Uterus (tissue), 4 donors: Measurements from ENCODE around the gene CENPU. TPM values are rescaled to one million over a fixed set of nuclear protein-coding genes. Genes with fewer than 3 reads are reported as not detected.

ENCODE experiments used
- DNase-seq, 2 donors: peaks; one replicate each; pipeline ENCODE4 v3.0.0-alpha.2; 2019 to 2020
- H3K27ac ChIP-seq, 2 donors: fragments of 200-600 bp; sonication (generic); 1 replicate in 1 of 2; 2 replicates in 1 of 2; pipeline ENCODE4 v1.5.1; 2016 to 2018
- H3K27me3 ChIP-seq, 2 donors: fragments of 200-600 bp; sonication (generic); one replicate each; pipeline ENCODE4 v1.5.1; 2018 to 2019; ENCODE audit warnings: control low read depth in 1 of 2
- H3K36me3 ChIP-seq, 2 donors: fragments of 200-600 bp; sonication (generic); one replicate each; pipeline ENCODE4 v1.5.1; 2019; ENCODE audit warnings: control low read depth in 1 of 2
- H3K4me1 ChIP-seq, 2 donors: fragments of 200-600 bp; sonication (generic); one replicate each; pipeline ENCODE4 v1.5.1; 2018 to 2019; ENCODE audit warnings: control low read depth in 1 of 2
- H3K4me3 ChIP-seq, 2 donors: fragments of 200-600 bp; sonication (generic); 1 replicate in 1 of 2; 2 replicates in 1 of 2; pipeline ENCODE4 v1.5.1; 2018 to 2019; ENCODE audit warnings: mild to moderate bottlenecking in 1 of 2
- H3K9me3 ChIP-seq, 2 donors: fragments of 200-600 bp; sonication (generic); one replicate each; pipeline ENCODE4 v1.5.1; 2019; ENCODE audit warnings: control low read depth in 1 of 2
- CTCF ChIP-seq, 4 experiments: fragments of 200-600 bp in 2 of 4; fragments of 450-650 bp in 2 of 4; sonication (generic) in 2 of 4; IDR thresholded peaks; one replicate each; pipeline ENCODE4 v1.5.1; 2016 to 2019; ENCODE audit warnings: antibody characterized with exemption in 4 of 4, mild to moderate bottlenecking in 2 of 4, moderate library complexity in 1 of 4
- POLR2A ChIP-seq, 2 donors: fragments of 450-650 bp; IDR thresholded peaks; one replicate each; pipeline ENCODE4 v1.6.1; 2016; ENCODE audit warnings: antibody characterized with exemption in 2 of 2, mild to moderate bottlenecking in 1 of 2, moderate library complexity in 1 of 2
- intact Hi-C: fragments of 100-400 bp; cut with DNase I; formaldehyde crosslinking; loops from one replicate; pipeline ENCODE4 v1.15.1; 2023; ENCODE audit warnings: low total_unique reads
- total RNA-seq, 4 donors: library from RNA; depleted of rRNA in 3 of 4; stranded (reverse); fragments of >200 nt in 3 of 4; gene quantifications; one replicate each; pipeline versions ENCODE4 v1.1.0 to v1.2.4, GENCODE V29; 2014 to 2023
- donor health status: DM: yes; HTN: yes; CAD: no.

Gene CENPU
- total RNA-seq, 4 donors from 2014 or later, result 1.9 to 30.5 TPM; not detected in 2

GRCh38 chr4:184712322-184712721 is 21.6 kb downstream of the CENPU start:
- intact Hi-C loops, result no loop called here
- H3K36me3 ChIP-seq, result no peaks in the 10 kb centered on the region
- TF ChIP-seq CTCF (IDR thresholded peaks at IDR 0.05), result no peak
- no peak for TF ChIP-seq POLR2A (IDR thresholded peaks at IDR 0.05)

GRCh38 chr4:184706453-184706852 is 27.4 kb downstream of the CENPU start:
- Histone ChIP-seq H3K27me3 (no peaks in the 10 kb centered on the region), H3K4me1 (no peaks in the 10 kb centered on the region), H3K9me3 (no peaks in the 10 kb centered on the region), H3K4me3 (no peak overlapping the region), H3K27ac (no peak overlapping the region), H3K36me3 (no peaks in the 10 kb centered on the region)
- intact Hi-C loops, result no loop called here
- DNase-seq, result no peak
- no peak for TF ChIP-seq POLR2A (IDR thresholded peaks at IDR 0.05)
- TF ChIP-seq CTCF (IDR thresholded peaks at IDR 0.05), result no peak

More at GRCh38 chr4:184712322-184712721, 21.6 kb downstream of the CENPU start:
- no peaks in the 10 kb centered on the region for H3K27me3 ChIP-seq
- no peaks in the 10 kb centered on the region for H3K9me3 ChIP-seq
- no peak overlapping the region for H3K27ac ChIP-seq
- H3K4me3 ChIP-seq, result no peak overlapping the region
- no peak for DNase-seq
- H3K4me1 ChIP-seq, result no peaks in the 10 kb centered on the region

GRCh38 chr4:184705692-184706091 is 28.2 kb downstream of the CENPU start:
- Histone ChIP-seq H3K27ac (no peak overlapping the region), H3K4me3 (no peak overlapping the region), H3K4me1 (no peaks in the 10 kb centered on the region), H3K36me3 (no peaks in the 10 kb centered on the region), H3K9me3 (no peaks in the 10 kb centered on the region), H3K27me3 (no peaks in the 10 kb centered on the region)
- intact Hi-C loops, result no loop called here
- DNase-seq, result no peak
- TF ChIP-seq CTCF (IDR thresholded peaks at IDR 0.05), result no peak
- TF ChIP-seq POLR2A (IDR thresholded peaks at IDR 0.05), result no peak

GRCh38 chr4:184702114-184702513 is 31.8 kb downstream of the CENPU start:
- no peak for DNase-seq
- TF ChIP-seq CTCF (IDR thresholded peaks at IDR 0.05) (no peak), POLR2A (IDR thresholded peaks at IDR 0.05) (no peak)
- intact Hi-C loops, result no loop called here
- no peak overlapping the region for H3K4me3 ChIP-seq
- no peaks in the 10 kb centered on the region for H3K36me3 ChIP-seq
- no peaks in the 10 kb centered on the region for H3K9me3 ChIP-seq
- H3K4me1 ChIP-seq, result no peaks in the 10 kb centered on the region
- no peak overlapping the region for H3K27ac ChIP-seq
- H3K27me3 ChIP-seq, result no peaks in the 10 kb centered on the region

- intact Hi-C loops, result no loop called here
- H3K9me3 ChIP-seq, result no peaks in the 10 kb centered on the region
- H3K27me3 ChIP-seq, result no peaks in the 10 kb centered on the region
- H3K4me3 ChIP-seq, result no peak overlapping the region
- no peak for DNase-seq
- no peak for TF ChIP-seq CTCF (IDR thresholded peaks at IDR 0.05)
- no peak for TF ChIP-seq POLR2A (IDR thresholded peaks at IDR 0.05)
- H3K27ac ChIP-seq, result no peak overlapping the region
- H3K36me3 ChIP-seq, result no peaks in the 10 kb centered on the region
- no peaks in the 10 kb centered on the region for H3K4me1 ChIP-seq
Measured at GRCh38 chr4:184699941-184700340, 34.0 kb downstream of the CENPU start.
